Left lung (tissue), 10 donors: ENCODE measurements around the gene ROBO1. TPM values are rescaled to one million over a fixed set of nuclear protein-coding genes. Genes with fewer than 3 reads are reported as not detected.

ENCODE experiments used
- ATAC-seq: fragments of 200-7000 bp; cut with Tn5 transposase; one replicate; pipeline ENCODE4 v1.9.1; 2020; ENCODE audit warnings: moderate library complexity
- DNase-seq, 4 donors: peaks; one replicate each; pipeline ENCODE4 v3.0.0-alpha.2; 2013 to 2020
- H3K27ac ChIP-seq, 2 donors: fragments of 200-600 bp; sonication (generic) in 1 of 2; one replicate each; pipeline versions ENCODE4 v1.5.0 to v1.8.0; 2020 to 2021
- H3K27me3 ChIP-seq, 2 donors: fragments of 200-600 bp; sonication (generic) in 1 of 2; one replicate each; pipeline versions ENCODE4 v1.5.0 to v1.8.0; 2020 to 2021
- H3K36me3 ChIP-seq, 2 donors: fragments of 200-600 bp; sonication (generic) in 1 of 2; one replicate each; pipeline versions ENCODE4 v1.5.0 to v1.8.0; 2020 to 2021
- H3K4me1 ChIP-seq, 2 donors: fragments of 200-600 bp; one replicate each; pipeline ENCODE4 v1.8.0; 2021
- H3K4me3 ChIP-seq, 2 donors: fragments of 200-600 bp; sonication (generic) in 1 of 2; one replicate each; pipeline versions ENCODE4 v1.5.0 to v1.8.0; 2020 to 2021; ENCODE audit warnings: mild to moderate bottlenecking in 1 of 2
- H3K9me3 ChIP-seq, 2 donors: fragments of 200-600 bp; sonication (generic) in 1 of 2; one replicate each; pipeline versions ENCODE4 v1.5.0 to v1.8.0; 2020 to 2021
- CTCF ChIP-seq, 2 donors: fragments of 200-600 bp; sonication (generic) in 1 of 2; IDR thresholded peaks; one replicate each; pipeline versions ENCODE4 v1.5.0 to v1.8.0; 2021; ENCODE audit warnings: antibody characterized with exemption in 2 of 2
- intact Hi-C, 2 donors: fragments of 100-400 bp; cut with DNase I; formaldehyde crosslinking; loops; one replicate each; pipeline versions ENCODE4 v1.11.2 to v1.14.2; 2022
- polyA plus RNA-seq, 6 donors: library from polyadenylated mRNA; unstranded; fragments of 120-200 nt; gene quantifications; one replicate each; pipeline ENCODE4 v1.2.1, GENCODE V29; 2013; ENCODE audit not compliant: insufficient read length in 6 of 6
- total RNA-seq, 2 donors: library from RNA; stranded (reverse); fragmentation: NEBNext Ultra II Directional; extraction: Animal tissue kit (Norgen Biotek cat#: 25700); gene quantifications; one replicate each; pipeline ENCODE4 v1.2.1, GENCODE V29; 2021
- donor health status: DM: no; HTN: yes; CAD: no.
- donor health status: DM: no; HTN: no; CAD: no.

The ROBO1 gene
- total and polyA plus RNA-seq, 8 donors = 20.3 to 134 (median 102) TPM

DNA sequence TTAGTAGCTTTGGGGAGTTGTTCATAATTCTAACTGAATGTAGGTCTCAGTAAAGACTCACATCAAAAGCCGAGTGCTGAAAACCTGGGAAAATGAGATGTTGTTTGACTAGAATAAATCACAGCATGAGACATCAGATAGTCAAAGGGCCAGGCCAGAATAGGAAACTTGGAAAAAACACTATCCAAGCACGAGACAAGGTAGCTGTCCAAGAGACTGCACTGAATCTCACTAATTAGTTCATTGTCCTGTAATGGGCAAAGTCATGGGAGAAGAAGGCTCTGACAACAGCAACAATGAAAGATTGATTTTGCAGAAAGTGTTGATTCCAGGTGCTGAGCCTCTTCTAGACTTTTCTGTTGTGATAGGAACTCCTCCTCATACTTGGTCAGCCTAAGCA lies 314.2 kb downstream of the ROBO1 start:
- Histone ChIP-seq H3K9me3 (no peaks in the 10 kb centered on the region), H3K27me3 (no peaks in the 10 kb centered on the region), H3K4me1 (no peaks in the 10 kb centered on the region), H3K36me3 (no peaks in the 10 kb centered on the region), H3K27ac (no peak overlapping the region), H3K4me3 (no peak overlapping the region)
- DNase-seq (no peak), ATAC-seq (no peak)
- TF ChIP-seq CTCF (IDR thresholded peaks at IDR 0.05) = no peak
- intact Hi-C loops = no loop called here

- H3K27ac ChIP-seq = no peak overlapping the region
- intact Hi-C loops = no loop called here
- TF ChIP-seq CTCF (IDR thresholded peaks at IDR 0.05) = no peak
- H3K9me3 ChIP-seq = no peaks in the 10 kb centered on the region
- H3K4me1 ChIP-seq = no peaks in the 10 kb centered on the region
- DNase-seq = no peak
- no peak overlapping the region for H3K4me3 ChIP-seq
- no peaks in the 10 kb centered on the region for H3K36me3 ChIP-seq
- H3K27me3 ChIP-seq = no peaks in the 10 kb centered on the region
- no peak for ATAC-seq
Observed at GRCh38 chr3:79436387-79436786, 331.4 kb downstream of the ROBO1 start.

DNA sequence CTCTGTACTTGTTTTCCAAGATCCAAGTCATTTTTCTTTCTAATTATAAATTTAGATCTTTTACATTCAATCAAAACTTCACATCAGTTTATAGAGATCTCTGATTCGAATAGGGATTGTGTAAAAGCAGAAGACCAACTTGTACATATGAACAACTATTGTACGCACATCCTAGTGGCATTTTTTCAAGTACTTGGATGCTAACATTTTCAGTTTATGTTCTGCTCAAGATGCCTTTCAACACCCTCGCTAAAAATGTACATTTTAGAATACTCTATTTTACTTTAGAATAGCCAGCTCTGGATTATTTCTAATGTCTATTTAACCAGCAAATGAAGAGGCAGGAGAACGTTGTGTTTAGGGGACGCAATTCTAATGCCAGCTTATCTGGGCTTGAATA lies 340.7 kb downstream of the ROBO1 start:
- no peak for DNase-seq
- intact Hi-C loops = no loop called here
- Histone ChIP-seq H3K27ac (no peak overlapping the region), H3K4me3 (no peak overlapping the region), H3K27me3 (no peaks in the 10 kb centered on the region), H3K4me1 (no peaks in the 10 kb centered on the region), H3K36me3 (no peaks in the 10 kb centered on the region), H3K9me3 (no peaks in the 10 kb centered on the region)
- ATAC-seq = no peak
- no peak for TF ChIP-seq CTCF (IDR thresholded peaks at IDR 0.05)

GRCh38 chr3:79424811-79425210 lies 343.0 kb downstream of the ROBO1 start:
- DNase-seq (no peak), ATAC-seq (no peak)
- no peaks in the 10 kb centered on the region for H3K27me3 ChIP-seq
- no peaks in the 10 kb centered on the region for H3K4me1 ChIP-seq
- TF ChIP-seq CTCF (IDR thresholded peaks at IDR 0.05) = no peak
- H3K27ac ChIP-seq = no peak overlapping the region
- no peak overlapping the region for H3K4me3 ChIP-seq
- H3K36me3 ChIP-seq = no peaks in the 10 kb centered on the region
- intact Hi-C loops = no loop called here
- H3K9me3 ChIP-seq = no peaks in the 10 kb centered on the region

GRCh38 chr3:79423417-79423816 lies 344.4 kb downstream of the ROBO1 start:
- no peak for TF ChIP-seq CTCF (IDR thresholded peaks at IDR 0.05)
- H3K27me3 ChIP-seq = no peaks in the 10 kb centered on the region
- no peaks in the 10 kb centered on the region for H3K36me3 ChIP-seq
- ATAC-seq (no peak), DNase-seq (no peak)
- intact Hi-C loops = no loop called here
- H3K4me1 ChIP-seq = no peaks in the 10 kb centered on the region
- H3K9me3 ChIP-seq = no peaks in the 10 kb centered on the region
- H3K4me3 ChIP-seq = no peak overlapping the region
- H3K27ac ChIP-seq = no peak overlapping the region
